H9 (cell line): ENCODE data around the gene DDX20. TPM values are rescaled to one million over a fixed set of nuclear protein-coding genes. Genes with fewer than 3 reads are reported as not detected.
A peak's percentile ranks its signal among the peaks of the same experiment; 100 is the strongest.

Source experiments
- DNase-seq: peaks from one replicate; pipeline ENCODE4 v3.0.0-alpha.2; 2017
- H2AFZ ChIP-seq: one replicate; pipeline ENCODE4 v1.6.1; 2013; ENCODE audit warnings: mild to moderate bottlenecking, low read length, control low read depth, moderate library complexity
- H2AK5ac ChIP-seq: 2 replicates; pipeline ENCODE4 v1.6.1; 2013; ENCODE audit warnings: low read length, control low read depth, mixed read lengths; ENCODE audit not compliant: insufficient read length
- H2BK120ac ChIP-seq: one replicate; pipeline ENCODE4 v1.6.1; 2013; ENCODE audit warnings: low read depth, mild to moderate bottlenecking, low read length, control low read depth, inconsistent platforms; ENCODE audit not compliant: poor library complexity, severe bottlenecking
- H2BK12ac ChIP-seq: 2 replicates; pipeline ENCODE4 v1.6.1; 2013; ENCODE audit warnings: low read length, control low read depth, mixed read lengths, low read depth; ENCODE audit not compliant: insufficient read length
- H2BK15ac ChIP-seq: 2 replicates; pipeline ENCODE4 v1.6.1; 2013; ENCODE audit warnings: low read depth, low read length, control low read depth
- H2BK20ac ChIP-seq: one replicate; pipeline ENCODE4 v1.6.1; 2013; ENCODE audit warnings: low read depth, mild to moderate bottlenecking, low read length, control low read depth, inconsistent platforms; ENCODE audit not compliant: poor library complexity, severe bottlenecking
- H2BK5ac ChIP-seq: 2 replicates; pipeline ENCODE4 v1.6.1; 2013; ENCODE audit warnings: low read length, control low read depth, mixed read lengths; ENCODE audit not compliant: insufficient read length
- H3K14ac ChIP-seq: 2 replicates; pipeline ENCODE4 v1.6.1; 2013; ENCODE audit warnings: low read length, control low read depth; ENCODE audit not compliant: insufficient read depth
- H3K18ac ChIP-seq: 2 replicates; pipeline ENCODE4 v1.6.1; 2013; ENCODE audit warnings: low read depth, mild to moderate bottlenecking, mixed read lengths, low read length, control low read depth; ENCODE audit not compliant: insufficient read length
- H3K23ac ChIP-seq: 2 replicates; pipeline ENCODE4 v1.6.1; 2013; ENCODE audit warnings: low read length, control low read depth, mixed read lengths, low read depth; ENCODE audit not compliant: insufficient read length
- H3K23me2 ChIP-seq: 2 replicates; pipeline ENCODE4 v1.6.1; 2013; ENCODE audit warnings: low read depth, mild to moderate bottlenecking, mixed read lengths, low read length, control low read depth; ENCODE audit not compliant: insufficient read length, poor library complexity, severe bottlenecking
- H3K27ac ChIP-seq: 2 replicates; pipeline ENCODE4 v1.5.1; 2013; ENCODE audit warnings: low read length, control low read depth, mixed read lengths, low read depth; ENCODE audit not compliant: insufficient read length
- H3K27me3 ChIP-seq: 2 replicates; pipeline ENCODE4 v1.6.1; 2013; ENCODE audit warnings: low read length, control low read depth, inconsistent platforms; ENCODE audit not compliant: insufficient read depth
- H3K4ac ChIP-seq: 2 replicates; pipeline ENCODE4 v1.6.1; 2013; ENCODE audit warnings: low read depth, mild to moderate bottlenecking, control low read depth, inconsistent platforms, low read length, moderate library complexity
- H3K4me1 ChIP-seq: 2 replicates; pipeline ENCODE4 v1.6.1; 2013; ENCODE audit warnings: low read length, control low read depth, inconsistent platforms; ENCODE audit not compliant: insufficient read depth
- H3K4me2 ChIP-seq: 2 replicates; pipeline ENCODE4 v1.6.1; 2013; ENCODE audit warnings: low read length, control low read depth, mixed read lengths; ENCODE audit not compliant: insufficient read length, insufficient read depth
- H3K56ac ChIP-seq: 2 replicates; pipeline ENCODE4 v1.6.1; 2013; ENCODE audit warnings: low read depth, mild to moderate bottlenecking, mixed read lengths, low read length, control low read depth; ENCODE audit not compliant: insufficient read length
- H3K79me1 ChIP-seq: 2 replicates; pipeline ENCODE4 v1.6.1; 2013; ENCODE audit warnings: low read depth, mild to moderate bottlenecking, moderate library complexity, low read length, control low read depth, inconsistent platforms; ENCODE audit not compliant: insufficient read depth, poor library complexity, severe bottlenecking
- H3K79me2 ChIP-seq: 2 replicates; pipeline ENCODE4 v1.6.1; 2013; ENCODE audit warnings: low read length, control low read depth, inconsistent platforms; ENCODE audit not compliant: insufficient read depth
- H3K9ac ChIP-seq: 2 replicates; pipeline ENCODE4 v1.6.1; 2013; ENCODE audit warnings: low read length, control low read depth, mixed read lengths; ENCODE audit not compliant: insufficient read length; ENCODE audit errors: extremely low read depth
- H3K9me3 ChIP-seq: one replicate; pipeline ENCODE4 v1.6.1; 2013; ENCODE audit warnings: low read depth, low read length, inconsistent platforms; ENCODE audit not compliant: control insufficient read depth
- H3T11ph ChIP-seq: one replicate; pipeline ENCODE4 v1.6.1; 2013; ENCODE audit warnings: mild to moderate bottlenecking, low read length, control low read depth, inconsistent platforms
- H4K20me1 ChIP-seq: one replicate; pipeline ENCODE4 v1.6.1; 2013; ENCODE audit not compliant: control insufficient read depth, insufficient read length, insufficient read depth
- H4K5ac ChIP-seq: 2 replicates; pipeline ENCODE4 v1.6.1; 2013; ENCODE audit warnings: low read depth, mild to moderate bottlenecking, mixed read lengths, low read length, control low read depth; ENCODE audit not compliant: insufficient read length
- H4K8ac ChIP-seq: replicated peaks from 2 replicates; pipeline ENCODE4 v1.6.1; 2013; ENCODE audit warnings: low read length, control low read depth, mixed read lengths, low read depth; ENCODE audit not compliant: insufficient read length
- H4K91ac ChIP-seq: 2 replicates; pipeline ENCODE4 v1.6.1; 2013; ENCODE audit warnings: low read depth, mild to moderate bottlenecking, moderate library complexity, mixed read lengths, low read length, control low read depth; ENCODE audit not compliant: insufficient read length
- H3K27ac Mint-ChIP-seq, 3 experiments: 2 replicates in 2 of 3; 3 replicates in 1 of 3; pipeline ENCODE4 v1.8.0; 2020 to 2021; ENCODE audit warnings: mixed read lengths in 3 of 3, mild to moderate bottlenecking in 1 of 3, moderate library complexity in 1 of 3
- H3K27me3 Mint-ChIP-seq: 2 replicates; pipeline ENCODE4 v1.8.0; 2021; ENCODE audit warnings: low read depth, mild to moderate bottlenecking, moderate library complexity, mixed read lengths
- H3K36me3 Mint-ChIP-seq, 3 experiments: 2 replicates in 2 of 3; 3 replicates in 1 of 3; pipeline ENCODE4 v1.8.0; 2020 to 2021; ENCODE audit warnings: low read depth in 3 of 3, mixed read lengths in 3 of 3; ENCODE audit not compliant: insufficient read depth in 1 of 3
- H3K4me1 Mint-ChIP-seq, 2 experiments: 2 replicates each; pipeline ENCODE4 v1.8.0; 2020; ENCODE audit warnings: mixed read lengths in 2 of 2
- H3K4me3 Mint-ChIP-seq, 2 experiments: 2 replicates in 1 of 2; 3 replicates in 1 of 2; pipeline ENCODE4 v1.8.0; 2020 to 2021; ENCODE audit warnings: mild to moderate bottlenecking in 2 of 2, mixed read lengths in 2 of 2, moderate library complexity in 1 of 2
- H3K9me3 Mint-ChIP-seq, 2 experiments: 2 replicates in 1 of 2; 3 replicates in 1 of 2; pipeline ENCODE4 v1.8.0; 2020; ENCODE audit warnings: mild to moderate bottlenecking in 2 of 2, mixed read lengths in 2 of 2, moderate library complexity in 1 of 2
- WGBS: extraction: QIAGEN DNeasy Blood & Tissue Kit; methylation state at CpG from one replicate; pipeline ENCODE4 v1.1.7; 2013; ENCODE audit warnings: missing lambda C conversion rate, low lambda C conversion rate, mixed read lengths; ENCODE audit not compliant: insufficient read length; ENCODE audit errors: extremely low coverage; 5-methylcytosine and 5-hydroxymethylcytosine counted together
- total RNA-seq: library from RNA; stranded (reverse); gene quantifications from 2 replicates; pipeline ENCODE4 v1.2.1, GENCODE V29; 2021
- TF ChIP-seq, protein P1 (sequence below): fragments of 200-600 bp; sonication (generic); conservative IDR thresholded peaks from 3 replicates; pipeline ENCODE4 v1.8.0; 2021; ENCODE audit warnings: antibody characterized with exemption, mild to moderate bottlenecking

DDX20 gene
- total RNA-seq, 1 experiment from 2014 or later = 38.3 TPM

DNA sequence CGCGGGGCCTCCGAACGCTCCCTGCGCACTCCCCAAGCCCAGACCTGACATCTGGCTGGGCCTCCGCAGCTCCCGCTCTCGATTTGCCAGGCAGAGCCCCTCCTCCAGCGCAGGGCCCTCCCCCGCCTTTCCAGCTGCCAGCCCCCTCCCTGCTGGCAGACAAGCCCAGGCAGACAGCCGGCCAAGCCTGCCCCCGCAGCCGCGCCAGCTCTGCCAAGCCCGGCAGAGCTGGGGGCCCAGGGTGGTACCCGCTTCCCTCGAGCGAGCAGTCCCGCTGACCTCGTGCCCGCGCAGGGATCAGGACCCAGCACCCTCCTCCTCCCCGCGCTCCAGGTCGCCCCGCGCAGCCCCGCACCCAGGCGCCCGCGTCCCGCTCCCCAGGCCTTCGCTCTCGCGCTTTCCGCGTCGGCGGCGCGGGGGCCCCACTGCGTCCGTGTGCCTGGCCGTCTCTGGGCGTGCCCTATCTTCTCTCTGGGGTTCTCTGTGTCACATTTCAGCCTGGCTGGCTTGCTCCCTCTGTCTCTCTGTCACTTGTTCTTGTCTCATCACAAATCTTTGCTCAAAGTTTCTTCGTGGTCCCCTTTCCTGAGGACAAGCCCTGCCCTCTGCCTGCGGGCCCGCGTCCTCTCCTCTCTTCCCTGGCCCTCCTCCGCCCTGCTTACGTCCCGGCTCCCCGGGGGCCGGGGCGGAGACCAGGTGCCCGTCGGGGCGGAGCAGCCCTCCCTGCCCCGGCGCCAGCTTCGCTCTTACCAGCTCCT is 17.1 kb upstream of the DDX20 start:
- H3K23ac ChIP-seq = no peak overlapping the region
- H3K27ac Mint-ChIP-seq = peak overlapping the region; percentile 50 to 97 (median 94); a peak in 4 of 7 replicates
- H3K27ac ChIP-seq = no peak overlapping the region

More for the DNA sequence above, 17.1 kb upstream of the DDX20 start:
- peak overlapping the region; percentile 90 to 92 for H3K4me3 Mint-ChIP-seq
- Histone ChIP-seq H3K4me1 (peaks cover 25% of the 10 kb centered on the region), H3K4me2 (peak overlapping the region; percentile 81), H4K20me1 (no peaks in the 10 kb centered on the region), H2AK5ac (no peak overlapping the region), H2BK20ac (no peak overlapping the region), H3K79me1 (no peaks in the 10 kb centered on the region), H3K56ac (no peak overlapping the region), H3K9ac (peak overlapping the region; percentile 8), H2BK5ac (no peak overlapping the region), H2BK12ac (no peak overlapping the region), H3K4ac (no peak overlapping the region), H3K18ac (no peak overlapping the region), H3K27me3 (no peaks in the 10 kb centered on the region), H3K23me2 (peaks cover 19% of the 10 kb centered on the region), H2AFZ (no peak overlapping the region), H4K5ac (no peak overlapping the region), H2BK15ac (no peak overlapping the region), H3K79me2 (no peaks in the 10 kb centered on the region; the same call in 1 of the 2 replicates), H4K8ac (no peak overlapping the region), H2BK120ac (no peak overlapping the region), H4K91ac (no peak overlapping the region), H3T11ph (no peak overlapping the region), H3K9me3 (no peaks in the 10 kb centered on the region), H3K14ac (no peak overlapping the region; the same call in 1 of the 2 replicates)
- peaks cover 34% of the 10 kb centered on the region for H3K27me3 Mint-ChIP-seq
- no peaks in the 10 kb centered on the region; a peak in 1 of 5 replicates for H3K9me3 Mint-ChIP-seq
- TF ChIP-seq, protein P1, sequence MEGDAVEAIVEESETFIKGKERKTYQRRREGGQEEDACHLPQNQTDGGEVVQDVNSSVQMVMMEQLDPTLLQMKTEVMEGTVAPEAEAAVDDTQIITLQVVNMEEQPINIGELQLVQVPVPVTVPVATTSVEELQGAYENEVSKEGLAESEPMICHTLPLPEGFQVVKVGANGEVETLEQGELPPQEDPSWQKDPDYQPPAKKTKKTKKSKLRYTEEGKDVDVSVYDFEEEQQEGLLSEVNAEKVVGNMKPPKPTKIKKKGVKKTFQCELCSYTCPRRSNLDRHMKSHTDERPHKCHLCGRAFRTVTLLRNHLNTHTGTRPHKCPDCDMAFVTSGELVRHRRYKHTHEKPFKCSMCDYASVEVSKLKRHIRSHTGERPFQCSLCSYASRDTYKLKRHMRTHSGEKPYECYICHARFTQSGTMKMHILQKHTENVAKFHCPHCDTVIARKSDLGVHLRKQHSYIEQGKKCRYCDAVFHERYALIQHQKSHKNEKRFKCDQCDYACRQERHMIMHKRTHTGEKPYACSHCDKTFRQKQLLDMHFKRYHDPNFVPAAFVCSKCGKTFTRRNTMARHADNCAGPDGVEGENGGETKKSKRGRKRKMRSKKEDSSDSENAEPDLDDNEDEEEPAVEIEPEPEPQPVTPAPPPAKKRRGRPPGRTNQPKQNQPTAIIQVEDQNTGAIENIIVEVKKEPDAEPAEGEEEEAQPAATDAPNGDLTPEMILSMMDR = no peak
- peaks cover 10 to 15% of the 10 kb centered on the region in 2 experiments for H3K4me1 Mint-ChIP-seq
- peak; percentile 82 for DNase-seq
- no peaks in the 10 kb centered on the region for H3K36me3 Mint-ChIP-seq
- WGBS = no CpG with 5 or more reads among the region's 61 CpGs
